Panc1 (cell line): Measurements from ENCODE around the gene CYP24A1. TPM values are rescaled to one million over a fixed set of nuclear protein-coding genes. Genes with fewer than 3 reads are reported as not detected.

Experiments
- ATAC-seq: fragments of 200-7000 bp; cut with Tn5 transposase; 2 replicates; pipeline ENCODE4 v1.9.1; 2020; ENCODE audit warnings: mild to moderate bottlenecking, moderate library complexity
- BruUV-seq: library from RNA; stranded (reverse); fragments of 400-500 nt; replicated peaks from 2 replicates; lab custom pipeline; 2021; lab: Mats Ljungman, UMichigan
- CTCF ChIA-PET: fragments of 300-600 bp; sonication (Branson Sonifier 250); formaldehyde crosslinking; loops from one replicate; lab custom pipeline; 2022; ENCODE audit warnings: antibody characterized with exemption; lab: Charles Lee
- POLR2A ChIA-PET: fragments of 300-600 bp; sonication (Branson Sonifier 250); formaldehyde crosslinking; loops from one replicate; lab custom pipeline; 2022; ENCODE audit warnings: antibody characterized with exemption; lab: Charles Lee
- DNase-seq: peaks from one replicate; pipeline ENCODE4 v3.0.0-alpha.2; 2010; ENCODE audit warnings: low read depth, low spot score
- H3K27ac ChIP-seq: 2 replicates; pipeline ENCODE4 v1.5.1; 2011; ENCODE audit warnings: mild to moderate bottlenecking, low read length, inconsistent platforms
- H3K27me3 ChIP-seq: fragments of 200-500 bp; sonication (Bioruptor generic); 2 replicates; pipeline ENCODE4 v1.6.0; 2014; ENCODE audit warnings: low read length, inconsistent platforms; ENCODE audit not compliant: control insufficient read depth, insufficient read depth
- H3K36me3 ChIP-seq: fragments of 200-500 bp; sonication (Bioruptor generic); 2 replicates; pipeline ENCODE4 v1.5.1; 2014; ENCODE audit warnings: inconsistent platforms, mild to moderate bottlenecking, low read length, moderate library complexity; ENCODE audit not compliant: control insufficient read depth, insufficient read depth
- H3K4me1 ChIP-seq: 2 replicates; pipeline ENCODE4 v1.5.1; 2011; ENCODE audit warnings: inconsistent platforms, mild to moderate bottlenecking, low read length, moderate library complexity; ENCODE audit not compliant: control insufficient read depth, insufficient read depth
- H3K4me3 ChIP-seq, 2 experiments: 2 replicates each; pipeline ENCODE4 v1.5.1; 2011 to 2012; ENCODE audit warnings: low read depth in 2 of 2, low read length in 2 of 2, mild to moderate bottlenecking in 2 of 2, inconsistent platforms in 1 of 2, moderate library complexity in 1 of 2
- H3K9me3 ChIP-seq: fragments of 200-500 bp; sonication (Bioruptor generic); 2 replicates; pipeline ENCODE4 v1.5.1; 2014; ENCODE audit warnings: low read depth, mild to moderate bottlenecking, inconsistent platforms, low read length, moderate library complexity; ENCODE audit not compliant: control insufficient read depth, insufficient read depth
- POLR2AphosphoS5 ChIP-seq: IDR thresholded peaks from 2 replicates; pipeline ENCODE4 v1.6.1; 2012; ENCODE audit warnings: mild to moderate bottlenecking, low read depth, low read length, moderate library complexity
- REST ChIP-seq, 2 experiments: IDR thresholded peaks; 2 replicates each; pipeline ENCODE4 v1.6.1; 2011 to 2012; ENCODE audit warnings: low read depth in 2 of 2, control low read depth in 1 of 2, low read length in 1 of 2, mild to moderate bottlenecking in 1 of 2, moderate library complexity in 1 of 2; ENCODE audit not compliant: insufficient read depth in 1 of 2
- SIN3A ChIP-seq: IDR thresholded peaks from 2 replicates; pipeline ENCODE4 v1.6.1; 2012; ENCODE audit warnings: low read depth, mild to moderate bottlenecking, low read length, moderate library complexity, borderline replicate concordance; ENCODE audit not compliant: insufficient read depth
- TCF7L2 ChIP-seq: IDR thresholded peaks from 2 replicates; pipeline ENCODE4 v1.6.1; 2011; ENCODE audit warnings: mild to moderate bottlenecking, low read depth, low read length, inconsistent platforms
- in situ Hi-C: cut with HindIII; loops from 2 replicates; pipeline ENCODE4 v1.10.0; 2016; ENCODE audit warnings: low sequenced_read_pairs, low pct_unique_long_range_greater_than_20kb
- intact Hi-C: fragments of 100-400 bp; cut with micrococcal nuclease; formaldehyde crosslinking; loops from one replicate; pipeline ENCODE4 v1.10.0; 2022; ENCODE audit not compliant: unreplicated experiment
- total RNA-seq: library from RNA; stranded (reverse); gene quantifications from one replicate; pipeline ENCODE4 v1.2.1, GENCODE V29; 2021; ENCODE audit not compliant: unreplicated experiment
- TF ChIP-seq, protein P1 (sequence below): fragments of 450-650 bp; IDR thresholded peaks from 2 replicates; pipeline ENCODE4 v1.5.1; 2017; ENCODE audit warnings: mild to moderate bottlenecking

CYP24A1 gene
- total RNA-seq, 1 experiment from 2014 or later = 3.0 TPM

DNA sequence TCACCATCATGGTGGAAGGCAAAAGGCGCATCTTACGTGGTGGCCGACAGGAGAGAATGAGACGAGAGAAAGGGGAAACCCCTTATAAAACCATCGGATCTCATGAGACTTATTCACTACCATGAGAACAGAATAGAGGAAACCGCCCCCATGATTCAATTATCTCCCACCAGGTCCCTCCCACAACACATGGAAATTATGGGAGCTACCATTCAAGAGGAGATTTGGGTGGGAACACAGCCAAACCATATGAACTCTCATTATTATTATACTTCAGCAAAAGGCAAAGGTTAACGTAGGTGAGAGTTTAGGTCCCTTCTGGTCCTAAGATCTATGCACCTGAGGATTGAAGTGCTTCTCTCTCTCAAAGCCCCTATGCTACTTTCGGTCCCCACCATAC lies 31.7 kb upstream of the CYP24A1 start:
- TF ChIP-seq REST (IDR thresholded peaks at IDR 0.05; ENCODE audit: insufficient read depth in 1 of 2, low read depth in 2 of 2, low read length in 1 of 2) (no peak), SIN3A (no peak), POLR2AphosphoS5 (no peak), TCF7L2 (no peak)
- TF ChIP-seq, protein P1, sequence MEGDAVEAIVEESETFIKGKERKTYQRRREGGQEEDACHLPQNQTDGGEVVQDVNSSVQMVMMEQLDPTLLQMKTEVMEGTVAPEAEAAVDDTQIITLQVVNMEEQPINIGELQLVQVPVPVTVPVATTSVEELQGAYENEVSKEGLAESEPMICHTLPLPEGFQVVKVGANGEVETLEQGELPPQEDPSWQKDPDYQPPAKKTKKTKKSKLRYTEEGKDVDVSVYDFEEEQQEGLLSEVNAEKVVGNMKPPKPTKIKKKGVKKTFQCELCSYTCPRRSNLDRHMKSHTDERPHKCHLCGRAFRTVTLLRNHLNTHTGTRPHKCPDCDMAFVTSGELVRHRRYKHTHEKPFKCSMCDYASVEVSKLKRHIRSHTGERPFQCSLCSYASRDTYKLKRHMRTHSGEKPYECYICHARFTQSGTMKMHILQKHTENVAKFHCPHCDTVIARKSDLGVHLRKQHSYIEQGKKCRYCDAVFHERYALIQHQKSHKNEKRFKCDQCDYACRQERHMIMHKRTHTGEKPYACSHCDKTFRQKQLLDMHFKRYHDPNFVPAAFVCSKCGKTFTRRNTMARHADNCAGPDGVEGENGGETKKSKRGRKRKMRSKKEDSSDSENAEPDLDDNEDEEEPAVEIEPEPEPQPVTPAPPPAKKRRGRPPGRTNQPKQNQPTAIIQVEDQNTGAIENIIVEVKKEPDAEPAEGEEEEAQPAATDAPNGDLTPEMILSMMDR = no peak
- H3K4me3 ChIP-seq = no peak overlapping the region
- CTCF ChIA-PET = no interaction called here
- intact Hi-C loops = no loop called here
- H3K27ac ChIP-seq = no peak overlapping the region
- DNase-seq = no peak
- BruUV-seq = no TSS peak
- peaks cover 10% of the 10 kb centered on the region for H3K4me1 ChIP-seq
- no peaks in the 10 kb centered on the region; the same call in 1 of the 2 replicates for H3K36me3 ChIP-seq
- POLR2A ChIA-PET = no interaction called here
- in situ Hi-C loops = no loop called here
- H3K9me3 ChIP-seq = no peaks in the 10 kb centered on the region
- ATAC-seq = no peak
- H3K27me3 ChIP-seq = no peaks in the 10 kb centered on the region

GRCh38 chr20:54204481-54204880 lies 30.7 kb upstream of the CYP24A1 start:
- in situ Hi-C loops (no loop called here), intact Hi-C loops (no loop called here)
- H3K27ac ChIP-seq = no peak overlapping the region
- H3K36me3 ChIP-seq = no peaks in the 10 kb centered on the region; the same call in 1 of the 2 replicates
- CTCF ChIA-PET = no interaction called here
- DNase-seq = no peak
- H3K4me3 ChIP-seq = no peak overlapping the region
- H3K9me3 ChIP-seq = no peaks in the 10 kb centered on the region
- TF ChIP-seq TCF7L2 (no peak), POLR2AphosphoS5 (no peak), REST (IDR thresholded peaks at IDR 0.05; ENCODE audit: insufficient read depth in 1 of 2, low read depth in 2 of 2, low read length in 1 of 2) (no peak), SIN3A (no peak)
- TF ChIP-seq, protein P1 = no peak
- POLR2A ChIA-PET = no interaction called here
- no peaks in the 10 kb centered on the region for H3K27me3 ChIP-seq
- BruUV-seq = no TSS peak
- ATAC-seq = no peak
- peaks cover 5% of the 10 kb centered on the region for H3K4me1 ChIP-seq
